NCI-H2196 treated with DMSO at 0.1 percent for 48 hours (cell line): Measurements from ENCODE around the gene SEC14L5.

Source experiments
- DNase-seq: peaks from one replicate; lab custom pipeline; 2025; ENCODE audit not compliant: unreplicated experiment; lab: John Stamatoyannopoulos, UW

SEC14L5 gene

DNA sequence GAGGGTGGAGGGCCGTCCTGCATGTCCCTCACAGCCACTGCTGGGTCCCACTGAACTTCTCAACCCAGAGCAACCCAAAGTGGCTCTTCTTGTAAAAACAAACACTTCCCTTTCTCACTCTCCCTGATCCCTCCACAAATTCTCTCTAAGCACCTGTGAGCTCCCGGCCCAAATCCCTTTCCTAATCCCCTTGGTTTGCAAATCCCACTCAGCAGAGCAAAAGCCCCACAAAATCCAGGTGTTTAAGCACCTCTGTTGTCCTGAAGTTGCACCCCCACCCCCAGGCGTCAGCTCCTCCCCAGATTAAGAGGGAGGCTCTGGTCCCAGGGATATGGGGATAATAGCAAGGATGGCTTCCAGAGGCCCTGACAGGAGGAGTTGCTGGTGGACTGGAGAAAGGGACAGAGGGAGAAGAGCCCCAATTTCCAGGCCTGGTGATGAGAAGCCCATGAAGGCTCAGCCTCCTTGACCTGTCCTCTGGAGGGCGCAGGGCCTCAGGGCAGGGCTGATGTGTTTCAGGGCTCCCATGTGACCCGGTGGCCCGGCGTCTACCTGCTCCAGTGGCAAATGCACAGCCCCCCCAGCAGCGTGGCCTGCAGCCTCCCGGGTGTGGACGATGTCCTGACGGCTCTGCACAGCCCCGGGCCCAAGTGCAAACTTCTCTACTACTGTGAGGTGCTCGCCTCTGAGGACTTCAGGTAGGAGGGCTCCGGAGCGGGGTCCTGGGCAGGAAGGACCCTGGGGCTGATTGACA is 52.6 kb downstream of the SEC14L5 start:
- DNase-seq, result no peak

DNA sequence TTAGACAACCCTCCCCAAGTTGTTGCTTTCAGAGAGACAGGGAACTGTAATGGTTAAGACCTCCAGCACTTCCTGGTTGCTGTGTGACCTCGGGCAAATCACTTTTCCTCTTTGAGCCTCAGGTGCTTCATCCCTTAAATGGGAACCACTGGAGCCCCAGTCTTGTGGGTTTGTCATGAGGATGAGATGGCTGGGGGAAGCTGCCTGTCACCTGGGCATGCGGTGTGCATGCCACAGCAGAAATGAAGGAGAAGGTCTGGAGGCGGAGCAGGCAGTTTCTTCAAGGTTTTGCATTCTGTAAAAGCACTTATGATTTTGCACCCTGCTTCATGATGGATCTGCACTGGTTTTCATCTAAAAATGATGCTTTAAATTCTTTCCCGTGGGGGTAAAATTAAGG is 53.5 kb downstream of the SEC14L5 start:
- no peak for DNase-seq

DNA sequence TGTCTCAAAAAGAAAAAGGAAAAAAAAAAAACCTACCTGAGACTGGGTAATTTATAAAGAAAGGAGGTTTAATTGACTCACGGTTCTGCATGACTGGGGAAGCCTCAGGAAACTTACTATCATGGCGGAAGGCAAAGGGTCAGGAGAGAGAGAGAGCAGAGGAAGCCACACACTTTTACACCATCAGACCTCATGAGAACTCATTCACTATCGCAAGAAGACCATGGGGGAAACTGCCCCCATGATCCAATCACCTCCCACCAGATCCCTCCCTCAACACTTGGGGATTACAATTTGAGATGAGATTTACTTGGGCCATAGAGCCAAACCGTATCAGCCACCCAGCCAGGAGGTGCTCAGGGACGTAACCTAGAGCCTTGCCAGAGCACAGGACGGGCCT is 54.8 kb downstream of the SEC14L5 start:
- no peak for DNase-seq

DNA sequence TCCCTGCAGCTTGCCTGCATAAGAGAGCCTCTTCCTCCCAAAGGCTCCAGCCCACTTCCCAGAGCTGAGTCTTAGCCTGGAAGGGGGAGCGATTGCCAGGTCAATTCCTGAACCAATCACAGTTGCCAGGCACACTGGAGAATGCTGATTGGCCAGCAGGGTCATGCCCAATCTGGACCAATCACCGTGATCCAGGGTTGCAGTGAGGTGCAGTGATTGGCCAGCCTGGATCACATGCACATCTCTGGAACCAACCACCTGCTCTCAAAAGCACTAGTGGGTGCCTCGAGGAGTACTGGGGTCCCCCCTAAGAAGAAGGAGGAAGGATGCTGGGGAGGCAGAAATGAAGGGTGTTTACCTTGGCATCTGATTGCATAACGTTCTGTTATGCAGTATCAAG is 57.2 kb downstream of the SEC14L5 start:
- DNase-seq, result no peak

- no peak for DNase-seq
These were observed 57.8 kb downstream of the SEC14L5 start for GRCh38 chr16:5015887-5016286.

- no peak for DNase-seq
These were observed 59.0 kb downstream of the SEC14L5 start for GRCh38 chr16:5016967-5017677.

GRCh38 chr16:5017678-5017969 is 59.5 kb downstream of the SEC14L5 start:
- DNase-seq, result no peak

GRCh38 chr16:5018793-5019192 is 60.7 kb downstream of the SEC14L5 start:
- no peak for DNase-seq

GRCh38 chr16:5019775-5020174 is 61.6 kb downstream of the SEC14L5 start:
- DNase-seq, result no peak

DNA sequence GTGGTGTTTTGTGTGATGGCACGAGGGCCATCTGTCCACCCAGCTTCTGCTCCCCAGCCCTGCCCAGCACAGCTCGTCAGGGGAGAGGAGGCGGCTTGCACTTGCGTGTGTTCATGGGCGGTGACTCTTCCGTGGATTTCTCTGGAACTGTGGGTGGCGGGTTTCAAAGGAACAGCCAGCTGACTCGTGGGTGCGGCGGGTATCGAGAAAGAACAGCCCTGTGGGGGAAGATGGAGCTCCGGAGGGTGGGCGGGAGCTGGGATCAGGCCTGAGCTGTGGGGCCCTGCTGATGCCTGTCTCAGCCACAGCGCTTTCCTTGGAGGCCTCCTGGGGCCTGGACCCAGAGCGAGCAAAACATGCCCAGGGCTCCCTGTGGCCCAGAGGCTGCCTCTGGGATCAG is 62.4 kb downstream of the SEC14L5 start:
- DNase-seq, result no peak

DNA sequence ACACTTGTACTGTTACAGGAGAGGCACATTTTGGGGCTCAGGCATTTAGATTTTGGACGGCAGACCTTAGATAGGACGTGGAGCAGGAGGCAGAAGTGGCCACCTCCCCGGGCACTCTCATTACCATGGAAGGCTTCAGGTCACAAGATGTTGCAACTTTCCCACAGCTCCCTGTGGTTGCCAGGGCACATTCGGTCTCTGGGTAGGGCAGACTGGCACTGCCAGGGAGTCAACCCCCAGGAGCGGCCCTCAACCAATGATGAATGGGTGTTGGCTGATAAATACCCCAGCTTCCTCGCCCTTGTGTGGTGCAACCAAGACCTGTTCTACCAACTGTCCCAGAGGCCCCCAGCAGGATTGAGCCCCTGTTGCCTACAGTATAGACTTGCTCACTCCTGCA is 64.4 kb downstream of the SEC14L5 start:
- DNase-seq, result no peak

- DNase-seq, result peak; percentile 73
These were observed 66.5 kb downstream of the SEC14L5 start for GRCh38 chr16:5024632-5025031.

DNA sequence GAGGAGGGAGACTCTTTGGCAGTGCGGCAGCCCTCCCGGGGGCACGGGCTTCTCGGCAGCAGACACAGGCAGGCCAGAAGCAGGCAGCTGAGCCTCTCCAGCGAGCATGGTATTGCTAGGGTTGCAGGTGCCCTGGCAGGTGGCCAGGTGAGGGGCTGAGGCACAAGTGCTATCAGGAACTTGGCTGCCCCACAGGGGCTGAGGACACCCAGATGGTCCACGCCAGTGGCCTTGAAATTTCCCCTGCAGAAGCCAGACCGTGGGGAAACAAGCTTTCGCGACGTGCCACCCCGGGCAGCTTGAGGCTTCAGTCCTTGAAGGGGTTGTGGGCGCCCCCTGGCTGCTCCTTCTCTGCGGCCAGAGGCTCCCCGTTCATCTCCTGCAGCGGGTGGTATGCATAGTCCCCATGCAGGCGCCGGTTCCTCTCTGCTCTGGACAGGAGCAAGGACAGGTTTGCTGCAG is 67.1 kb downstream of the SEC14L5 start:
- DNase-seq, result peak; percentile 11

DNA sequence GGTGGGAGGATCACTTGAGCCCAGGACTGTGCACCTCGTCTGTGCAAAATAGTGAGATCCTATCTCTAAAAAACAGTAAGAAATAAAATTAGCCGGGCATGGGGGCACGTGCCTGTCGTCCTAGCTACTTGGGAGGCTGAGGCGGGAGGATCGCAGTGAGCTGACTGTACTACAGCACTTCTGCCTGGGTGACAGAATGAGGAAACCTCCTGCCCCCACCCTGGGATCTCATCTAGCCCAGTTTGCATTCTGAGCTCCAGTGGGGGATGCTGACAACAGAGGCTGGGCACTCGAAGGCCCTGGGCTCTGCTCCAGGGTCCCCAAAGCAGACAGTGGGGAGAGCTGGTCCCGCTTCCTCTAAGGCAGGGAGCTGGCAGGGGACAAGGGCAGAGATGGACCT is 68.5 kb downstream of the SEC14L5 start:
- no peak for DNase-seq

GRCh38 chr16:5027086-5027485 is 69.0 kb downstream of the SEC14L5 start:
- no peak for DNase-seq

DNA sequence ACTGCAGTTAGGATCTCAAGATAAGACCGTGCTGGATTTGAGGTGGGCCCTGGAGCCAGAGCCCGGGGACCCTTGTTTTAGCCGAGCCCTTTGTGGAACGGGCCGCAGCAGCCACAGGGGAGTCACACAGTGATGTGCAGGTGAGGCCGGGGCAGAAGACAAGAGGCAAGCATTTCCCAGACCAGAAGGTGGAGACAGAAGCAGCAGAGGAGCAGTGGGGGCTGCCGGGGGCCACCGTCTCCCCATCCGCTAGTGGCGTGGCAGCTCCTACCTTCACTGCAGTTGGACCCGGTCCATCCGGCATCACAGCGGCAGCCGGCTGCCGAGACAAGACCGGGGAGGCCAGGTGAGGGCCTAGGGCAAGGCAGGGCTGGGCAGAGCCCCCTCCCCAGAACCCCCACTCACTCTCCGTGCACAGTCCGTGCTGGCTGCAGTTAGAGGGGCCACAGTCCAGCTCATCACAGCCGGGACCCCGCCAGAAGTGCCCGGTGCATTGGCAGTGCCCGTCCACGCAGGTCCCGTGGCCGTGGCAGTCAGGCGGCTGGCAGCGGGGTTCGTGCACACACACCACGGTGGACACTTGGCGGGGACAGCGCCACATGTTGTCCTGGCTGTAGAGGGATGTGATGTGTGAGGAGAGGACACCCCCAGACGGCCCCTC is 69.6 kb downstream of the SEC14L5 start:
- DNase-seq, result no peak

DNA sequence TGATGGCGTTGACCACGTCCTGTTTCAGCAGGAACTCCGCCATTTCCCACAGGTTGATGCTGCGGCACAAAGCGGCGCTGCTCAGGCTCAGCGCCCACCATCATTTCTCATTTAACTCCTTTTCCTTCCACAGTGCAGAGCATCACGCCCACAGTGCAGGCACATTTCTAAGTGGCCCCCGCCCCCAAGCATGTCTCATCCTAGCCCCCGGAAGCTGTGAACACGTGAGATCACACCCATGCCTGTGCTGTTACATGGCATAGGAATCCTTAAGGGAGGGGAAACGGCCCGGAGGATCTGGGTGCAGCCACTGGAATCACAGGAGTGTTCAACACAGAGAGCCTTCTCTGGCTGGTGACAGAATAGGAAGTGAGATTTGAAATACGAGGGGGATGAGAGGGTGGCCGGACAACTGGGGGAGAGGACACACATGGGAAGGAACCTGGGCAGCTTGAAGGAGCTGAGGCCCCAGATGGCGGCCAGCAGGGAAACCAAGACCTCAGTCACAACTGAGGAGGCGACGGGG is 70.9 kb downstream of the SEC14L5 start:
- DNase-seq, result no peak

GRCh38 chr16:5030251-5030870 is 72.2 kb downstream of the SEC14L5 start:
- DNase-seq, result no peak

- no peak for DNase-seq
These were observed 73.5 kb downstream of the SEC14L5 start for GRCh38 chr16:5031601-5032000.

DNA sequence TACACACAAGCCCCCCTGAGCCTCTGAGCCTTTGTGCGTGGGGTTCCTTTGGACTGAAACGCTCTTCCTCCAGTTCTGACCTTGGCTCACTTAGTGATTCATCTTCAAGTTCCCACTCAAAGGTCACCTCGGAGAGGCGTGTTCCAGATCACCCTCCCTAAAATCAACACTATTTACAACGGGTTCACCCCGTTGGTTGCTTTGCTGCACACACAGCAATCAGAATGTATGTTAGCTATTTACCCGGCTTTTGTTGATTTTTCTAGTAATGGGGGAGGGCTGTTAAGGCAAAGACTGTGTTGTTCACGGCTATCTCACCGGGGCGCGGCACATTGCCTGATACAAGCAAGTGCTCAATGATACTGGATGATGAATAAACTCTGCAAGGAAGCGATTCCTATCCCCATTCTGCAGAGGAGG is 74.6 kb downstream of the SEC14L5 start:
- no peak for DNase-seq
